Astrocyte (in vitro differentiated cells and primary cell): ENCODE measurements around the gene ICOS.

Source experiments
- CTCF ChIP-seq: IDR thresholded peaks from 2 replicates; pipeline ENCODE4 v1.5.1; 2011; ENCODE audit warnings: low read depth, mild to moderate bottlenecking, inconsistent platforms, low read length, moderate library complexity; ENCODE audit not compliant: insufficient read depth
- EZH2 ChIP-seq: IDR thresholded peaks from 2 replicates; pipeline ENCODE4 v1.6.1; 2012; ENCODE audit warnings: mild to moderate bottlenecking, low read length, inconsistent platforms; ENCODE audit not compliant: insufficient read depth

DNA sequence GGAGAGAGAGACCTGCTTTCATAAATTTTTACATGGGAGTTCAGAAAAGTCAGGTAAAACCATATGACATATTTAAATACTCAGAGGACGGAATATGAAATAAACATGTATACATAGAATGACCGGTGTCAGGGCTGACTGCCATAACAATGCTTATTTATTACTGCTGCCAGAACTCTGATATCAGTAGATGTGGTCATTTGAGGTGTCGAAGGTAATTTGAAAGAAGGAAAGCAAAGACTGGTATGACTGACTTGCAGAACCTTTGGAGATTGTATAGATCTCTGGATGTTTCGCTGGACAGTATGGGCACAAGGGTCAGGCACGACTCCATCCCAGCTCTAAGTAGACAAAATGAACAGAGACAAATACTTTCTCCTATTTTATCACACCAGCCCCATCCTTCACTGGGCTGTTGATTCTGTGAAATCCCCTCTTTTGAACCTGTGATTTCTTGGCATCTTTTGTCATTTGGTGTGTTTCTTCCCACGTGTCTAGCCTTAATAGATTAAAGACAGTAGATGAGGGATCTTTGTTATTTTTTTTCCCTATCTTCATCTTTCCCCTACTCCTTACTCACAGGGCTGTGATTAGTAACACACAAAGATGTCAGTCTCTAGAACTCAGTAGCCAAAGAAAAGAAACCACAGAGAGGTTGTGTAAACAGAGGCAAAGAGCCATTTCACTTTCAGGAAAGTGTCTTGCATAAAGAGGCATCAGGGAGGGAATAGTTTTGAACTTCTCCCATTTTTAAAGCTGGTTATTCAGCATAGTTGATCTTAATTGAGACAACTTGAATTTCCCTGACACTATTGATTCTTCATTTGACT is 61.6 kb downstream of the ICOS start:
- TF ChIP-seq CTCF (no peak), EZH2 (no peak)
